Liver (tissue), 9 donors: ENCODE measurements around the gene GNG7. TPM values are rescaled to one million over a fixed set of nuclear protein-coding genes. Genes with fewer than 3 reads are reported as not detected.
"Not testable (repeated sequence)": the region's sequence is repeated elsewhere in the genome, so short reads cannot be mapped to it uniquely, and the experiment has no call there.

Experiments used
- DNase-seq: peaks from one replicate; pipeline ENCODE4 v3.0.0-alpha.2; 2017; ENCODE audit warnings: low spot score
- H3K27ac ChIP-seq, 2 donors: one replicate each; pipeline ENCODE4 v1.7.0; 2013; ENCODE audit warnings: inconsistent platforms in 2 of 2, low read length in 2 of 2, control low read depth in 1 of 2, low read depth in 1 of 2, mild to moderate bottlenecking in 1 of 2
- H3K27me3 ChIP-seq, 4 donors: one replicate each; pipeline versions ENCODE4 v1.6.1 to v1.7.0; 2013; ENCODE audit warnings: low read length in 3 of 4, inconsistent platforms in 1 of 4, mild to moderate bottlenecking in 1 of 4, moderate library complexity in 1 of 4; ENCODE audit not compliant: control insufficient read depth in 4 of 4, insufficient read depth in 4 of 4
- H3K36me3 ChIP-seq, 4 donors: one replicate each; pipeline versions ENCODE4 v1.6.1 to v1.7.0; 2013; ENCODE audit warnings: low read length in 3 of 4, mild to moderate bottlenecking in 3 of 4, low read depth in 1 of 4, moderate library complexity in 1 of 4; ENCODE audit not compliant: control insufficient read depth in 4 of 4, insufficient read depth in 3 of 4
- H3K4me1 ChIP-seq, 4 donors: one replicate each; pipeline versions ENCODE4 v1.6.1 to v1.7.0; 2013; ENCODE audit warnings: low read length in 3 of 4, mild to moderate bottlenecking in 3 of 4, moderate library complexity in 1 of 4; ENCODE audit not compliant: control insufficient read depth in 4 of 4, insufficient read depth in 4 of 4
- H3K4me3 ChIP-seq, 3 donors: one replicate each; pipeline versions ENCODE4 v1.6.1 to v1.7.0; 2013; ENCODE audit warnings: low read length in 3 of 3, control low read depth in 1 of 3, low read depth in 1 of 3, mild to moderate bottlenecking in 1 of 3
- H3K9ac ChIP-seq, 2 donors: one replicate each; pipeline ENCODE4 v1.7.0; 2013; ENCODE audit warnings: low read length in 2 of 2, mild to moderate bottlenecking in 2 of 2, moderate library complexity in 2 of 2, control low read depth in 1 of 2, low read depth in 1 of 2
- H3K9me3 ChIP-seq, 4 donors: one replicate each; pipeline versions ENCODE4 v1.6.1 to v1.7.0; 2013; ENCODE audit warnings: low read length in 3 of 4; ENCODE audit not compliant: control insufficient read depth in 4 of 4
- ATF3 ChIP-seq: IDR thresholded peaks from 2 replicates; pipeline ENCODE4 v1.6.1; 2016; ENCODE audit warnings: antibody characterized with exemption
- CTCF ChIP-seq: fragments of 150-350 bp; IDR thresholded peaks from 2 replicates; pipeline ENCODE4 v1.5.1; 2017; ENCODE audit warnings: improper control_type of control experiment, low read depth, low read length; ENCODE audit not compliant: missing input control
- EGR1 ChIP-seq, 2 donors: IDR thresholded peaks; 2 replicates each; pipeline ENCODE4 v1.6.1; 2016 to 2018; ENCODE audit warnings: antibody characterized with exemption in 2 of 2, low read depth in 2 of 2
- FOXA2 ChIP-seq: IDR thresholded peaks from 2 replicates; pipeline ENCODE4 v1.6.1; 2016; ENCODE audit warnings: antibody characterized with exemption
- HNF4A ChIP-seq, 2 donors: conservative IDR thresholded peaks; 2 replicates each; pipeline ENCODE4 v1.6.1; 2016; ENCODE audit warnings: antibody characterized with exemption in 2 of 2, mild to moderate bottlenecking in 2 of 2
- HNF4G ChIP-seq: IDR thresholded peaks from 2 replicates; pipeline ENCODE4 v1.6.1; 2016; ENCODE audit warnings: antibody characterized with exemption
- JUND ChIP-seq, 2 donors: IDR thresholded peaks; 2 replicates each; pipeline ENCODE4 v1.6.1; 2016; ENCODE audit warnings: antibody characterized with exemption in 2 of 2
- NR2F2 ChIP-seq: IDR thresholded peaks from 2 replicates; pipeline ENCODE4 v1.6.1; 2016; ENCODE audit warnings: antibody characterized with exemption
- RAD21 ChIP-seq, 2 donors: IDR thresholded peaks; 2 replicates each; pipeline ENCODE4 v1.6.1; 2016; ENCODE audit warnings: antibody characterized with exemption in 2 of 2, mild to moderate bottlenecking in 2 of 2
- RXRA ChIP-seq, 2 donors: IDR thresholded peaks; 2 replicates each; pipeline ENCODE4 v1.6.1; 2017 to 2018; ENCODE audit warnings: antibody characterized with exemption in 2 of 2, mild to moderate bottlenecking in 1 of 2
- TAF1 ChIP-seq: conservative IDR thresholded peaks from 2 replicates; pipeline ENCODE4 v1.6.1; 2016; ENCODE audit warnings: antibody characterized with exemption, mild to moderate bottlenecking
- YY1 ChIP-seq: IDR thresholded peaks from 2 replicates; pipeline ENCODE4 v1.6.1; 2016; ENCODE audit warnings: antibody characterized with exemption, mild to moderate bottlenecking
- ZBTB33 ChIP-seq: IDR thresholded peaks from 2 replicates; pipeline ENCODE4 v1.6.1; 2016; ENCODE audit warnings: antibody characterized with exemption
- WGBS: extraction: QIAGEN DNeasy Blood & Tissue Kit; methylation state at CpG from one replicate; pipeline ENCODE4 v1.1.7; 2013; 5-methylcytosine and 5-hydroxymethylcytosine counted together
- polyA plus RNA-seq, 2 donors: library from polyadenylated mRNA; stranded (reverse) in 1 of 2; unstranded in 1 of 2; fragments of 200-250 nt in 1 of 2; fragments of >200 nt in 1 of 2; fragmentation: Nextera tagmentation in 1 of 2; extraction: Ambion mirVana in 1 of 2; gene quantifications; one replicate each; pipeline versions ENCODE4 v1.2.1 to v1.2.3, GENCODE V29; 2013 to 2015
- total RNA-seq, 2 donors: library from RNA; depleted of rRNA; stranded (reverse); fragments of >200 nt; gene quantifications; one replicate each; pipeline ENCODE4 v1.2.3, GENCODE V29; 2014
- TF ChIP-seq, protein P1 (sequence below): IDR thresholded peaks from 2 replicates; pipeline ENCODE4 v1.6.1; 2016; ENCODE audit warnings: antibody characterized with exemption, mild to moderate bottlenecking
- TF ChIP-seq, protein P2 (sequence below): IDR thresholded peaks from 2 replicates; pipeline ENCODE4 v1.6.1; 2016; ENCODE audit warnings: antibody characterized with exemption
- donor health status: healthy.
- donor health status: healthy.
- donor health status: healthy.
- donor health status: healthy.
- donor health status: healthy.

GNG7 gene
- total and polyA plus RNA-seq, 4 donors = 0.75 to 1.9 (median 1.1) TPM

- DNase-seq = no peak
- no peak overlapping the region for H3K4me3 ChIP-seq
- TF ChIP-seq NR2F2 (no peak), ZBTB33 (no peak), TAF1 (no peak)
- H3K4me1 ChIP-seq = peaks cover 7 to 27% (median 21%) of the 10 kb centered on the region in 4 donors
- no peak overlapping the region for H3K27ac ChIP-seq
- no peaks in the 10 kb centered on the region for H3K9me3 ChIP-seq
- WGBS = 82% methylated on average over 19 of the region's 19 CpGs
- H3K36me3 ChIP-seq = no peaks in the 10 kb centered on the region
- H3K27me3 ChIP-seq = no peaks in the 10 kb centered on the region
- no peak overlapping the region for H3K9ac ChIP-seq
Observed at GRCh38 chr19:2573916-2574315, 128.6 kb downstream of the GNG7 start.

DNA sequence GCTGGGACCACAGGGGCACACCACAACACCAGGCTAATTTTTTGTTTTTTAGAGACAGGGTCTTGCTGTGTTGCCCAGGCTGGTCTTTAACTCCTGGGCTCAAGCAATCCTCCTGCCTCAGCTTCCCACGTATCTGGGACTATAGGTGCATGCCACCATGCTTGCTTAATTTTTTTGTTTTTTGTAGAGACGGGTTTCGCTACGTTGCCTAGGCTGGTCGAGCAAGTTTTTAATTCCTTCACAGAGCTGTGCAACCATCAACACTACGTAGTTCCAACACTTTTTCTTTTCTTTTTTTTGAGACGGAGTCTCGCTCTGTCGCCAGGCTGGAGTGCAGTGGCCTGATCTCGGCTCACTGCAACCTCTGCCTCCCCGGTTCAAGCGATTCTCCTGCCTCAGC is 130.3 kb downstream of the GNG7 start:
- WGBS = 89% methylated on average over 12 of the region's 12 CpGs
- H3K36me3 ChIP-seq, DNase-seq, H3K27ac ChIP-seq, H3K9me3 ChIP-seq, H3K9ac ChIP-seq, H3K27me3 ChIP-seq, H3K4me3 ChIP-seq: not testable (repeated sequence)
- H3K4me1 ChIP-seq = peaks cover 0 to 11% (median 6%) of the 10 kb centered on the region in 4 donors

DNA sequence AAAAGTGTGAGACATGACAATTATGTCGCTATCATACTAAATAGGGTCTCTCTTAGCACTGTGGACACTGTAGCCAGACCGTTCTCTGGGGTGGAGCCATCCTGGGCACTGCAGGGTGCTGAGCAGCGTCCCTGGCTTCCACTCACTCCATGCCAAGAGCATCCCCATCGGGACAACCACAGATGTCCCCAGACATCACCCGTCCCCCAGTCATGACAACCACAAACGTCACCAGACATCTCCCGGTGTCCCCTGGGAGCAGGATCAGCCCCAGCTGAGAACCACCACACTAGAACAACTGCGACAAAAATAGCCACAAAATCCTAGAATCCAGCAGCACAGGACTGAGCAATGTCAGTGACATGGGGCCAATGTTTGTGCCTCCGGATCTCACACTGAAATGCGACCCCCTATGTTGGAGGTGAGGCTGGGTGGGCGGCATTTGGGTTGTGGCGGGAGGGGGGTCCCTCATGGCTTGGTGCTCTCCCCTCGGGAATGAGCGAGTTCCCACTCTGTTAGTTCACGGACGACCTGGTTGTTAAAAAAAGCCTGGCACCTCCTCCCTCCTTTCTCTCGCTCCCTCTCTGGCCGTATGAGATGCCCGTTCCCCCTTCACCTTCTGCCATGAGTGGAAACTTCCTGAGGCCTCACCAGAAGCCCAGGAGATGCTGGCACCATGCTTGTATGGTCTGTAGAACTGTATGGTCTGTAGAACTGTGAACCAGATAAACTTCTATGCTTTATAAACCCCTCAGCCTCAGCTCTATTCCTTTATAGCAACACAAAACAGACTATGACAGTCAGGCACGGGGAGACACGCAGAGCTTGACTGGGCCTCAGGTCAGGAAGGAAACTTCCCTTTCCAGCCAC is 132.7 kb downstream of the GNG7 start:
- H3K9ac ChIP-seq = no peak overlapping the region
- H3K4me1 ChIP-seq = no peaks in the 10 kb centered on the region
- H3K9me3 ChIP-seq = no peaks in the 10 kb centered on the region
- no peak overlapping the region for H3K27ac ChIP-seq
- WGBS = 92% methylated on average over 21 of the region's 21 CpGs
- no peaks in the 10 kb centered on the region for H3K27me3 ChIP-seq
- TF ChIP-seq RXRA (IDR thresholded peaks at IDR 0.05) (no peak), FOXA2 (no peak), HNF4G (no peak), RAD21 (IDR thresholded peaks at IDR 0.05) (no peak), EGR1 (IDR thresholded peaks at IDR 0.05; ENCODE audit: low read depth in 2 of 2) (no peak), CTCF (no peak), TAF1 (no peak), HNF4A (conservative IDR thresholded peaks at IDR 0.05) (no peak), JUND (IDR thresholded peaks at IDR 0.05) (no peak), ZBTB33 (no peak), ATF3 (no peak), YY1 (no peak)
- TF ChIP-seq, protein P1, sequence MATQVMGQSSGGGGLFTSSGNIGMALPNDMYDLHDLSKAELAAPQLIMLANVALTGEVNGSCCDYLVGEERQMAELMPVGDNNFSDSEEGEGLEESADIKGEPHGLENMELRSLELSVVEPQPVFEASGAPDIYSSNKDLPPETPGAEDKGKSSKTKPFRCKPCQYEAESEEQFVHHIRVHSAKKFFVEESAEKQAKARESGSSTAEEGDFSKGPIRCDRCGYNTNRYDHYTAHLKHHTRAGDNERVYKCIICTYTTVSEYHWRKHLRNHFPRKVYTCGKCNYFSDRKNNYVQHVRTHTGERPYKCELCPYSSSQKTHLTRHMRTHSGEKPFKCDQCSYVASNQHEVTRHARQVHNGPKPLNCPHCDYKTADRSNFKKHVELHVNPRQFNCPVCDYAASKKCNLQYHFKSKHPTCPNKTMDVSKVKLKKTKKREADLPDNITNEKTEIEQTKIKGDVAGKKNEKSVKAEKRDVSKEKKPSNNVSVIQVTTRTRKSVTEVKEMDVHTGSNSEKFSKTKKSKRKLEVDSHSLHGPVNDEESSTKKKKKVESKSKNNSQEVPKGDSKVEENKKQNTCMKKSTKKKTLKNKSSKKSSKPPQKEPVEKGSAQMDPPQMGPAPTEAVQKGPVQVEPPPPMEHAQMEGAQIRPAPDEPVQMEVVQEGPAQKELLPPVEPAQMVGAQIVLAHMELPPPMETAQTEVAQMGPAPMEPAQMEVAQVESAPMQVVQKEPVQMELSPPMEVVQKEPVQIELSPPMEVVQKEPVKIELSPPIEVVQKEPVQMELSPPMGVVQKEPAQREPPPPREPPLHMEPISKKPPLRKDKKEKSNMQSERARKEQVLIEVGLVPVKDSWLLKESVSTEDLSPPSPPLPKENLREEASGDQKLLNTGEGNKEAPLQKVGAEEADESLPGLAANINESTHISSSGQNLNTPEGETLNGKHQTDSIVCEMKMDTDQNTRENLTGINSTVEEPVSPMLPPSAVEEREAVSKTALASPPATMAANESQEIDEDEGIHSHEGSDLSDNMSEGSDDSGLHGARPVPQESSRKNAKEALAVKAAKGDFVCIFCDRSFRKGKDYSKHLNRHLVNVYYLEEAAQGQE = no peak
- TF ChIP-seq, protein P2, sequence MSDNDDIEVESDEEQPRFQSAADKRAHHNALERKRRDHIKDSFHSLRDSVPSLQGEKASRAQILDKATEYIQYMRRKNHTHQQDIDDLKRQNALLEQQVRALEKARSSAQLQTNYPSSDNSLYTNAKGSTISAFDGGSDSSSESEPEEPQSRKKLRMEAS = no peak
- no peak for DNase-seq
- no peaks in the 10 kb centered on the region for H3K36me3 ChIP-seq
- no peak overlapping the region for H3K4me3 ChIP-seq
